Measurements from ENCODE around the gene GRM7. TPM values are rescaled to one million over a fixed set of nuclear protein-coding genes. Genes with fewer than 3 reads are reported as not detected.

GRM7 gene
- total RNA-seq, 4 donors from 2014 or later: not detected

DNA sequence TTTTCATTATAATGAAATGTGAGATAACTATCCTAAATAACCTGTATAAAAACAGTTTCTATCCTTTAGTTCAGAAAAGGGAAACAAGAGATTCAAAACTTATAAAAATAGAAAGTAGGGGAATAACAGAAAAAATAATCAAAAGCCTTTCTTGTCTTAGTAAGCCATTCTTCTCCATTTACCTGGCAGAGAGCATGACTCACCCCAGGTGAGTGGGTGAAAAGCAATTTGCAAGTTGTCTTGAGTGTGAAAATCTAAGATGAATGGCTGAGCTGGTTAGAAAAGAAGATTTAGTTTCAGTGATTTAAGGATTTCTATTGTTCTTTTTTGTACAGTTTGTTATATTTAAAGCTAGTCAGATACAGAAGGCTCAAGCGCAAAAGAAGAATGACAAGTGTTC, 702.0 kb downstream of the GRM7 start:
- H3K9me3 ChIP-seq: no peaks in the 10 kb centered on the region
- no peaks in the 10 kb centered on the region for H3K4me1 ChIP-seq
- in situ Hi-C loops (cut with MboI; ENCODE audit: low sequenced_read_pairs in 4 of 4): no loop called here
- no peak overlapping the region for H3K27ac ChIP-seq
- no peak for TF ChIP-seq POLR2A (IDR thresholded peaks at IDR 0.05)
- TF ChIP-seq CTCF (IDR thresholded peaks at IDR 0.05 in 4 of 5, conservative IDR thresholded peaks at IDR 0.05 in 1 of 5): no peak
- ATAC-seq (no peak), DNase-seq (no peak)
- intact Hi-C loops (cut with DNase I; ENCODE audit: low total_unique reads): no loop called here
- H3K27me3 ChIP-seq: no peaks in the 10 kb centered on the region
- no peak overlapping the region for H3K4me3 ChIP-seq
- no peaks in the 10 kb centered on the region for H3K36me3 ChIP-seq

GRCh38 chr3:7565574-7565973, 704.7 kb downstream of the GRM7 start:
- no peak overlapping the region for H3K4me3 ChIP-seq
- no peaks in the 10 kb centered on the region for H3K9me3 ChIP-seq
- no peaks in the 10 kb centered on the region for H3K4me1 ChIP-seq
- intact Hi-C loops (cut with DNase I; ENCODE audit: low total_unique reads) (no loop called here), in situ Hi-C loops (cut with MboI; ENCODE audit: low sequenced_read_pairs in 4 of 4) (no loop called here)
- no peak for TF ChIP-seq CTCF (IDR thresholded peaks at IDR 0.05 in 4 of 5, conservative IDR thresholded peaks at IDR 0.05 in 1 of 5)
- TF ChIP-seq POLR2A (IDR thresholded peaks at IDR 0.05): no peak
- H3K27ac ChIP-seq: no peak overlapping the region
- ATAC-seq (no peak), DNase-seq (no peak)
- H3K36me3 ChIP-seq: no peaks in the 10 kb centered on the region
- H3K27me3 ChIP-seq: no peaks in the 10 kb centered on the region

DNA sequence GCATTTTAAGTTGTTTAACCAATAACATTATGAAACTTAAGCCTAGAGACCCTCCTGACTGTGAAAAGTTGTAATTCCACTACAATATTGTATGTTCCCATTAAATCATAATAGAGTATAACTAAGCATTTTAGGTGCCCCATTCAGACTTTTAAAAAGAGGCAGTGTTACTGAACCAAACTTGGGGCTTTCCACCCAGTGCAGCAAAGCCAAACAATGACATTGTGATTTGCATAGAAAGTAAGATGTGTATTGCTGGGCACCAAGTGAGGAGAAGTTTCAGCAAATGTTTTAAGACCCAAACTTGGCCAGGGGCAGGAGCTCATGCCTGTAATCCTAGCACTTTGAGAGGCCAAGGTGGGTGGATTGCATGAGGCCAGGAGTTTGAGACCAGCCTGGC, 706.2 kb downstream of the GRM7 start:
- Histone ChIP-seq H3K27me3 (no peaks in the 10 kb centered on the region), H3K27ac (no peak overlapping the region), H3K4me1 (no peaks in the 10 kb centered on the region), H3K9me3 (no peaks in the 10 kb centered on the region), H3K4me3 (no peak overlapping the region), H3K36me3 (no peaks in the 10 kb centered on the region)
- intact Hi-C loops (cut with DNase I; ENCODE audit: low total_unique reads) (no loop called here), in situ Hi-C loops (cut with MboI; ENCODE audit: low sequenced_read_pairs in 4 of 4) (no loop called here)
- TF ChIP-seq POLR2A (IDR thresholded peaks at IDR 0.05): no peak
- TF ChIP-seq CTCF (IDR thresholded peaks at IDR 0.05 in 4 of 5, conservative IDR thresholded peaks at IDR 0.05 in 1 of 5): no peak
- no peak for DNase-seq
- ATAC-seq: no peak

GRCh38 chr3:7568526-7569184, 707.7 kb downstream of the GRM7 start:
- in situ Hi-C loops (cut with MboI; ENCODE audit: low sequenced_read_pairs in 4 of 4) (no loop called here), intact Hi-C loops (cut with DNase I; ENCODE audit: low total_unique reads) (no loop called here)
- Histone ChIP-seq H3K9me3 (no peaks in the 10 kb centered on the region), H3K36me3 (no peaks in the 10 kb centered on the region), H3K27me3 (no peaks in the 10 kb centered on the region), H3K4me3 (no peak overlapping the region), H3K27ac (no peak overlapping the region), H3K4me1 (no peaks in the 10 kb centered on the region)
- DNase-seq: no peak
- ATAC-seq: no peak
- TF ChIP-seq CTCF (IDR thresholded peaks at IDR 0.05 in 4 of 5, conservative IDR thresholded peaks at IDR 0.05 in 1 of 5) (no peak), POLR2A (IDR thresholded peaks at IDR 0.05) (no peak)

DNA sequence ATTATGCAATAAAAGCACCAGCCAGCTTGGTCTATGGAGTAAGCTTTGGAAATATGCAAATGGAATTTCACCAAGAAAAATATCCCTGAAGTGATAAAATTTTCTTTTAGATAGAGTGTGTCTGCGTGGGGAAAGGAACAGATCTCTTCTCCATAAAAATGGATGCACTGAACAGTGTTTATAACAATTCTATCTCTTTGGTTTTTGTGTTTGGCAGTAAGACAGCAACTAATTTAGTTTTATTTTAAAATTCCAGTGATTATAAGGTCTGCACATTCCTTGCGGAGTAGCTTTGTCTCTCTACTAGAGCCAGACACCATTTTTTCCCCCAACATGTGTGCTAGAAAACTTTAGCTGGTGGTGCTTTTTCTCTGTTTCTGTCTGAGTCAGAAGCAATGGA, 712.4 kb downstream of the GRM7 start:
- no peaks in the 10 kb centered on the region for H3K36me3 ChIP-seq
- DNase-seq (no peak), ATAC-seq (no peak)
- intact Hi-C loops (cut with DNase I; ENCODE audit: low total_unique reads): no loop called here
- in situ Hi-C loops (cut with MboI; ENCODE audit: low sequenced_read_pairs in 4 of 4): no loop called here
- no peak overlapping the region for H3K27ac ChIP-seq
- H3K27me3 ChIP-seq: no peaks in the 10 kb centered on the region
- no peak for TF ChIP-seq CTCF (IDR thresholded peaks at IDR 0.05 in 4 of 5, conservative IDR thresholded peaks at IDR 0.05 in 1 of 5)
- no peak for TF ChIP-seq POLR2A (IDR thresholded peaks at IDR 0.05)
- H3K4me1 ChIP-seq: no peaks in the 10 kb centered on the region
- no peak overlapping the region for H3K4me3 ChIP-seq
- no peaks in the 10 kb centered on the region for H3K9me3 ChIP-seq

Data from gastrocnemius medialis (tissue), 4 donors.